NCI-H128 (cell line): Measurements from ENCODE around the gene ARHGAP22.

Source experiments
- DNase-seq: peaks from one replicate; lab custom pipeline; 2025; ENCODE audit not compliant: unreplicated experiment; lab: John Stamatoyannopoulos, UW

Gene ARHGAP22

GRCh38 chr10:48454302-48455054 lies 150.4 kb downstream of the ARHGAP22 start:
- DNase-seq: no peak

DNA sequence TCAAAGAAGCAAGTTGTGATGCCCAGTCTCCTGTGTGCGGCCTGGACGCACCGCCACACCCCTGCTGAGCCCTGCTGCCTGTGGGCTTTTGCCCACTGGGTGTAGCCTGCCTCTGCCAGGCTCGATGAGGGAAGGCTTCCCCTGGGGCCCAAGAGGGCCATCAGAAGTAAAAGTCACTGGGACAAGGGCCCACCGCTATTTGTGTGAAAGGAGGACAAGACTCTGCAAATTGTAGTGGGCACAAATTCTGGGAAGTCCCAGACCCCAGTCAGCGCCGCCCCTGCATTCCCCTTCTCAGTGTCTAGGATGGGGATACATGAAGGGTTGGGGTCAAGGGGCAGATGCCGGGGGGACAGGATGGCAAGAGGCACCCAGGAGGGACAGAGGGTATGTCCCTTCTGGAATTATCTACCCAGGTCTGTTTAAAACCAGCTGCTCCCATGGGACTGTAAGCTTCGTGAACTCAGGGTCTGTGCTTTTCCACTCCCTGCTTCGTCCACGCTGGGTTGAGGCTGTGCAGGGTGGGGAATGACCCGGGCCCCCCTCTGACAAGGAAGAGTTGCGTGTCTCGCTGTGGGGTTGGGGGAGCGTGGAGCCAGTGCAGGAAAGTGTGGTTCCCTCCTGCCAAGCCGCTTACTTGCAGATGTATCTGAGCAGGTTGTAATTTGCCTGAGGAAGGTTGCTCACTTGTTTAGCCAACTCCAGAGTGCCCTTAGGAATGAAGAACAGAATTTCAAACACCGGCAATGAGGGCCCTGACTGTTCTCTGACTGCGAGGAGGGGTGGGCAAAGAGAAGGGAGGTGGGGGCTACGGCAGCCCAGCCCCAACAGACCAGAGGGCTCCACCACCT lies 151.2 kb downstream of the ARHGAP22 start:
- DNase-seq: no peak

DNA sequence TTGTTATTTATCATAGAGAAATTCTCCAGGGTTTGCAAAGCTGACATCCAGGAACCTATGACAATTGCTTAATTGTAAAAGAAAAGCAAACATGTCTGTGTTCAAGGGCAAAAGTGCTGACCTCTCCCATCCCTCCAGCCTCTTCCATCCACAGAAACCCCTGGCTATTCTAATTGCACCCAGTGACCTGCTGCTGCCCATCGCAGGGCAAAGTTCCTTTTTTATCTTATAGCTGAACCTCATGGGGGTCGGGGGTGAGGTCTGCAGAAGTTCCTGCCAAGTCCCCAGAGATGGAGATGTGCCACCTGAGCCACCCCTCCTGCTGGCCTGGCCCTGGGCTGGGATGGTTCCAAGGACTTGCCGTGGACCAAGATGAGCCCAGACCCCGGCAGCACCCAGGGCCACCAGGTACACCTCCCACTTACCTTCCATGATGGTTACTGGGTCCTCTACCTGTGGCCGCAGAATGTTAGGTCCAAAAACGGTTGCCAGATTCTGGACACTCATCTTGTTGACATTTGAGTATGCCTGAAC lies 151.9 kb downstream of the ARHGAP22 start:
- DNase-seq: no peak

DNA sequence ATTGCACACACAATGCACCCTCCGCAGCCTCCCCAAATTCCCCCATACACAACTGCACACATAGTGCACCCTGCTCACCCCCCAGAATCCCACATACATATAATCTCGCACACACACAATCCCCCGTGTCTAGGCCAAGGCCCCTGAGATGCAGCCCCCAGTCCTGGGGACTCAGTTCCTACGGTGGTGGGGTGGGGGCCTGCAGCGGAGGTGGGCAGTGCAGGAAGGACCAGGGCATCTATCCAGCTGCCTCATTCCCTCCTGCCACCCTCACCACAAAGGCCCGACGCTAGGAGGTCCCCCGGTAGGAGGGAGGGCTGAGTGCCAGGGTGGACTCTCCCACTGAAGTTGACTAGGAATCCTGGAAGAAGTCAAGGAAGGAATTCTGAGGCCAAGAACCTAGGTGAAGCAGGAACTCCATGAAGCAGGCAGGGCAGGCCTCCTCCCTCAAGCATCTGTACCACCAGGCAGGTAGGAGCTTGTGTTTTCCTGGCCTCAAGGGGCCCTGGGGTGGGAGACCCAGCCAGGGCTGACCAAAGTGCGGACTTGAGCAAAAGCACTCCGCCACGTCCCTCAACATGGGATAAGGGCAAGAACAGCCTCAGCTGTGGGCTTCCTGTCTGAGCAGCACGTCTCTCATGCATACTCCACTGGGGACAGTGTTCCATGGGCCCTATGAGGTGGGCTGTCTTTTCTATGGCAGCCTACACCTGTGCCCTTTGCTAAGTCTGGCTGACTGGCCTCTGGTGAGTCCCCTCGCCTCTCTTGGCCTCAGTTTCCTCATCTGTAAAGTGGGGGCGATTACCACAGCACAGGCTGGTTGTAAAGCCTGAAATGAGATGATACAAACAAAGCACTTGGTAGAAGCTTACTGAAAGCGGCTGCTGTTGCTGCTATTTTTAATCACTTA lies 152.6 kb downstream of the ARHGAP22 start:
- no peak for DNase-seq

GRCh38 chr10:48450741-48451466 lies 154.0 kb downstream of the ARHGAP22 start:
- no peak for DNase-seq

GRCh38 chr10:48450233-48450740 lies 154.6 kb downstream of the ARHGAP22 start:
- no peak for DNase-seq

GRCh38 chr10:48449501-48450232 lies 155.2 kb downstream of the ARHGAP22 start:
- no peak for DNase-seq

GRCh38 chr10:48448796-48449195 lies 156.1 kb downstream of the ARHGAP22 start:
- DNase-seq: no peak

DNA sequence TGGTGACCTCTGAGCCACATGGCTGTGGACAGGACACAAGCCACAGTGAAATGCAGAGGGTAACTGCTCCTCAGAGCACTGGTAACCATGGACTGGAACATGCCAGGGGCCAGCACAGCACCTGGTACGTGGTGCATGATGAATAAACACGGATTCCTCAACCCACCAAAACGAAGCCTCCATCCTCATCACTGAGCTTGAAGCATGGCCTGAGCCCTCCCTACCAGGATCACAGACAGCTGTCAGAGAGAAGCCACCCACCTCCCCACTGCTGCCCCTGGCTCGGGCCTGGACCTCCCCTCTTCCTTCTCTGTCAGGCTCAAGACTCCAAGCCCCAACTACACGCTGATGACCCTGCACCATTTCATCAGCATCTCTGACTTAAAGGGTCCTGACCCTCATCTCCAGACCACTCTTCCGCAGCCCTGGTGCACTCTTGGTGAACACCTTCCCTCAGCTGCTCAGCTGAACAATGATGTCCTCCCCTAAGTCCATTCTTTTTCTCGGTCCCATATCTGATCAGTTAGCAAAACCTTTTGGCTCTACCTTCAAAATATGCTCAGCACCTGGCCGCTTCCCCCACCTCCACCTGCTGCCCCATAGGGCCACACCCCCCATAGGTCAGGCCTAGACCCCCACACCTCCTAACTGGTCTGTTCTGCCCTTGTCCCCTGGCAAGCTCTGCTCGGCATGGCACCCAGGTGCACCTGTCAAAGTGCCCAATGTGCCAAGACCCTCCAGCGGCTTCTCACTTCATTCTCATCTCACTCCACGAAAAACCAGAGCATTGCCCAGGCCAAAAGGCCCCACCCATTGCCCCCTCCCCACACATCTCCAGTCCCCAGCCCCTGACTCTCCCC lies 157.3 kb downstream of the ARHGAP22 start:
- DNase-seq: no peak

DNA sequence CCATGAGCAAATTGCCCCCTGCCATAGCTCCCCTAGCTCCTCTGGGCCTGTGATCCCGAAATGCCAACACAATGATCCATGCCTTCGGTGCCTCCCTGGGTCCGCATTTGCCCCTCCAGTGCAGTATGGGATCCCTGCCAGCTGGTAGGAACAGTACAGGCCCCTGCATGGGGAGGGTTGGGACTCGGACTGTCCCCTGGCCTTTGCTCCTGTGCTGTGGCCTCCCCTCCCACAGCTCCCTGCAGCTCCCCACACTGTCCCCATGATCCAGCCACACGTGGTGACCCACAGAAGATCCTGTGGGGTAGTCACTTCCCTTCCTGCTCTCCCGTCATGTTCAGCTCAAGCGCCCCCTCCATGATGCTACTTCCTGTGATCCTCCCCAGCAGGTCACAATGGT lies 158.1 kb downstream of the ARHGAP22 start:
- no peak for DNase-seq

DNA sequence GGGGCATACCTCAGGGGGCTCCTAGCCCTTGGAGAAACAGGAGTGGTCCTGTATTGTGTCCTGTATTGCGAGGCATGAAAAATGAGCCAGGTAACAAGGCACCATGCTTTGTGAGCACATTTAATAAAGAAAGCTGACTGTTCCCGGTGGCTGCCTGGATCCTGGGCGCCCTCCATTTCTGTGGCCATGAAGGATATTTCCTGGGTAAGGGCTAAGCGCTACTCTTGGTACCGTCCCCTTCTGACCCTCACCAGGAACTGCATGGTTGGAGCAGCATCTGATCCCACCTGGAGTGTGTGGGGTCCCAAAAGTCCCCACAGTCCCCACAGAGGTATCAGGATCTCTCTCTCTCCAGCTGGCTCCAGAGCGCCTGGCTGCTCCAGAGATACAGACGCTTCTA lies 158.9 kb downstream of the ARHGAP22 start:
- no peak for DNase-seq

- DNase-seq: no peak
Observed at GRCh38 chr10:48444861-48445841, 159.7 kb downstream of the ARHGAP22 start.

- DNase-seq: no peak
Observed at GRCh38 chr10:48444266-48444665, 160.6 kb downstream of the ARHGAP22 start.

DNA sequence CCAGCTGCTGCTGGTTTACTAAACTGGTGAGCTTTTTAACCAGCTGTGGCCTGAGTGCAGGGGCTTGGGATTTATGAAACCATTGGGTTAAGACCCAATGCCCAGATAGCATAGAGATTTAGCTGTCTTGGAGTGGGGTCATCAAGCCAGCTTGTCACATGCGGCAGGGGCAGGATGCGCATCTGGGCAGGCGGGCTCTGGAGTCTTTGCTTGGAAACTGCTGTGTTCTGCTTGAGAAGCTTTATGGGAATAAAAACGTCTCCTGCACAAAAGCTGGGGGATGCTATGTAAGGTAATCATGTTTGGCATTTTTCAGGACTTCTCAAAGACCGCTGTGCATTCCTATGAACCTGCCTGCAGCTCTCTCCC lies 162.1 kb downstream of the ARHGAP22 start:
- DNase-seq: no peak

DNA sequence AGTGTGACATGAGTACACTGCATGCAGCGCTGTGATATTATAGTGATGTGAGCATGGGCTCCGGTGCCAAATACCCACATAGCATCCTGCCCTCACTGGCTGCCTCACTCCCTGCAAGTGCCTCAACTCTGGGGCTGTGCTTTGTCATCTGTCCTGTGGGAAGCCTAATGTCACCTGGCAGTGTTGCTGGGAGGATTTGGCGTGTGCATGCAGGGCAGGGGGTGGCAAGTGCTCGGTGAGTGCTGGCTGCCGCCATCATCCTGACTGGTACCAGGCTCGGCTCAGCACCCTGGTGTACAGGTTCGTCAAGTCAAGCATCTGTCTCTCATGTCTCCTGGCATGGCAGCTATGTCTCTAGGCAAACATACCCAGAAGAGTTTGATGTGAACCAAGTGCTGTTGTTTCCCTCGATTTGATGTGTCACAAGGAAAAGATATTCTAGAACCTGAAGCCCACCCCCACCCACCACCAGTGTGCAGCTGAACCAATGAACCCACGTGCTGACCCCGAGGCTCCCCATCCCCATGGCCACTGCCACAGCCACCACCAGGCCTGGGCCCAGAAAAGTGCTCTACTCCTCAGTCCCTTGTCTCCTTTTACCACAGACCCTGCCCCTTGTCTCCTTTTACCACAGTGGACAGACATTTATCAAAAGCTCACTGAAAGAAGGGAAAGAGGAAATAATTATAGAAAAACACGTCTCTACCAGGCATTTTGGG lies 162.6 kb downstream of the ARHGAP22 start:
- no peak for DNase-seq

DNA sequence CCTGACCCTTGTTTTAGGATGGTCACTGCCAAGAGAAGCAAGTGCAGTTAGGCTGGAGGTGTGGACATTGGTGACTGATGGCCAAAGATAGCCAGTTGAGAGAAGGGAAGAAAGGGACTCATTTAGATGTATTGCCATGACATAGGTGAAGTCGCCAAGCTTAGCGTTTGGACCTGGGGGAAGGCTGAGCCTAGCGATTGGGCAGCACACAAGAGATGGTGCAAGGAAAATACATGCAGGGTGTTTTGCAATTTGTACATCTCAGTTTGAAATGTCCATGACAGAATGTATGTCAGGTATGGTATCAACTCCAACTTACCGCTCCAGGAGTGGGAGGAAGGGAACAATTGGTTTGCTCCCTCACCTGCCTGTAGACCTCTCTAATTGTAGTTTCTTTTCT lies 164.1 kb downstream of the ARHGAP22 start:
- DNase-seq: no peak

GRCh38 chr10:48439581-48440041 lies 165.3 kb downstream of the ARHGAP22 start:
- no peak for DNase-seq
